Prostate gland (tissue), 2 donors: ENCODE data around the gene MRI1. TPM values are rescaled to one million over a fixed set of nuclear protein-coding genes. Genes with fewer than 3 reads are reported as not detected.

Experiments used
- DNase-seq: peaks from one replicate; pipeline ENCODE4 v3.0.0-alpha.2; 2019; ENCODE audit warnings: low spot score
- H3K27ac ChIP-seq, 2 donors: fragments of 200-600 bp; sonication (generic); 2 replicates each; pipeline ENCODE4 v1.5.1; 2017 to 2019
- H3K27me3 ChIP-seq: fragments of 200-600 bp; sonication (generic); replicated peaks from 2 replicates; pipeline ENCODE4 v1.5.1; 2019; ENCODE audit not compliant: insufficient read depth
- H3K36me3 ChIP-seq, 2 donors: fragments of 200-600 bp; sonication (generic); 1 replicate in 1 of 2; 2 replicates in 1 of 2; pipeline versions ENCODE4 v1.5.1 to v1.8.1; 2017 to 2019
- H3K4me1 ChIP-seq: fragments of 200-600 bp; sonication (generic); replicated peaks from 2 replicates; pipeline ENCODE4 v1.5.1; 2019
- H3K4me3 ChIP-seq, 2 donors: fragments of 200-600 bp; sonication (generic); 2 replicates each; pipeline ENCODE4 v1.5.1; 2017 to 2019
- H3K9me3 ChIP-seq: fragments of 200-600 bp; sonication (generic); 2 replicates; pipeline ENCODE4 v1.5.1; 2017
- POLR2A ChIP-seq: fragments of 450-650 bp; IDR thresholded peaks from one replicate; pipeline ENCODE4 v1.6.1; 2016; ENCODE audit warnings: antibody characterized with exemption, mild to moderate bottlenecking
- POLR2AphosphoS5 ChIP-seq: sonication (generic); formaldehyde crosslinking; IDR thresholded peaks from one replicate; pipeline ENCODE4 v1.6.1; 2017; ENCODE audit warnings: antibody characterized with exemption
- whole genome bisulfite sequencing: methylation state at CpG from one replicate; pipeline ENCODE4 v1.1.5; 2018; 5-methylcytosine and 5-hydroxymethylcytosine counted together
- intact Hi-C: fragments of 100-400 bp; cut with DNase I; formaldehyde crosslinking; loops from one replicate; pipeline ENCODE4 v1.14.2; 2022
- total RNA-seq, 2 donors: library from RNA; depleted of rRNA; stranded (reverse); fragments of >200 nt; gene quantifications; one replicate each; pipeline ENCODE4 v1.1.0, GENCODE V29; 2016
- TF ChIP-seq, protein P1 (sequence below), 4 experiments: fragments of 200-600 bp in 2 of 4; fragments of 450-650 bp in 2 of 4; sonication (generic) in 2 of 4; IDR thresholded peaks; 1 replicate in 3 of 4; 2 replicates in 1 of 4; pipeline ENCODE4 v1.5.1; 2016 to 2019; ENCODE audit warnings: antibody characterized with exemption in 4 of 4, mild to moderate bottlenecking in 2 of 4, moderate library complexity in 2 of 4

MRI1 gene
- total RNA-seq, 2 donors from 2014 or later = 62.7 to 64.5 TPM

GRCh38 chr19:13795595-13796300 lies 31.4 kb downstream of the MRI1 start:
- TF ChIP-seq POLR2A (no peak), POLR2AphosphoS5 (no peak)
- TF ChIP-seq, protein P1, sequence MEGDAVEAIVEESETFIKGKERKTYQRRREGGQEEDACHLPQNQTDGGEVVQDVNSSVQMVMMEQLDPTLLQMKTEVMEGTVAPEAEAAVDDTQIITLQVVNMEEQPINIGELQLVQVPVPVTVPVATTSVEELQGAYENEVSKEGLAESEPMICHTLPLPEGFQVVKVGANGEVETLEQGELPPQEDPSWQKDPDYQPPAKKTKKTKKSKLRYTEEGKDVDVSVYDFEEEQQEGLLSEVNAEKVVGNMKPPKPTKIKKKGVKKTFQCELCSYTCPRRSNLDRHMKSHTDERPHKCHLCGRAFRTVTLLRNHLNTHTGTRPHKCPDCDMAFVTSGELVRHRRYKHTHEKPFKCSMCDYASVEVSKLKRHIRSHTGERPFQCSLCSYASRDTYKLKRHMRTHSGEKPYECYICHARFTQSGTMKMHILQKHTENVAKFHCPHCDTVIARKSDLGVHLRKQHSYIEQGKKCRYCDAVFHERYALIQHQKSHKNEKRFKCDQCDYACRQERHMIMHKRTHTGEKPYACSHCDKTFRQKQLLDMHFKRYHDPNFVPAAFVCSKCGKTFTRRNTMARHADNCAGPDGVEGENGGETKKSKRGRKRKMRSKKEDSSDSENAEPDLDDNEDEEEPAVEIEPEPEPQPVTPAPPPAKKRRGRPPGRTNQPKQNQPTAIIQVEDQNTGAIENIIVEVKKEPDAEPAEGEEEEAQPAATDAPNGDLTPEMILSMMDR (IDR thresholded peaks at IDR 0.05) = no peak
- H3K27ac ChIP-seq = peak overlapping the region; percentile 92 to 93
- peak; percentile 29 for DNase-seq
- H3K4me1 ChIP-seq = peaks cover 9% of the 10 kb centered on the region
- no peaks in the 10 kb centered on the region for H3K36me3 ChIP-seq
- H3K9me3 ChIP-seq = no peaks in the 10 kb centered on the region
- no peaks in the 10 kb centered on the region for H3K27me3 ChIP-seq
- intact Hi-C loops = loop anchor here (5.0 kb wide), 1 partner anchor 42 kb away; no protein-coding TSS in a partner anchor
- WGBS = 5% methylated on average over 27 of the region's 42 CpGs
- H3K4me3 ChIP-seq = peak overlapping the region; percentile 92 to 96

- peak; percentile 52 for DNase-seq
These were observed 32.2 kb downstream of the MRI1 start for GRCh38 chr19:13796301-13797057.

DNA sequence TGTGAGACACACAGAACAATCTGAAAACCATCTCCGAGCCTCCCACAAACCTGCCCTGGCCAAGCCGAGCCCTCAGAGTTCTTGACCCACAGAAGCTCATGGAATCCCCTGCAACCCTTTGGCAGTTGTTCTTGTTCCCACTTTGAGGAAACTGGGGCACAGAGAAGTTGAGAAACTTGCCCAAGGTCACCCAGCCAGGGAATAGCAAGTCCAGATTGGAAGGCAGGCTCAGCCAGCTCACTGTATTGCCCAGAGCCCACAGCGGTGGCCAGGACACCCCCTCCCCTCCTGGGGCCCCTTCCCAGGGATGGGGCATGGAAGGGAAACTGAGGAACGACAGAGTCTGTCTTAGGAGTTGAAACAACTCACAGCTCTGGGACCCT lies 32.7 kb downstream of the MRI1 start:
- Histone ChIP-seq H3K9me3 (no peaks in the 10 kb centered on the region), H3K36me3 (no peaks in the 10 kb centered on the region), H3K27ac (peak overlapping the region; percentile 92 to 93), H3K27me3 (no peaks in the 10 kb centered on the region), H3K4me1 (peaks cover 9% of the 10 kb centered on the region), H3K4me3 (no peak overlapping the region)
- intact Hi-C loops = loop anchor here (5.0 kb wide), 1 partner anchor 40 kb away; no protein-coding TSS in a partner anchor
- TF ChIP-seq, protein P1 (IDR thresholded peaks at IDR 0.05) = no peak
- TF ChIP-seq POLR2A = no peak
- no peak for TF ChIP-seq POLR2AphosphoS5
- DNase-seq = no peak
- 60% methylated on average over 4 of the region's 4 CpGs for WGBS

More at GRCh38 chr19:13796301-13797057, 32.2 kb downstream of the MRI1 start:
- peaks cover 9% of the 10 kb centered on the region for H3K4me1 ChIP-seq
- peak overlapping the region; percentile 92 to 96 for H3K4me3 ChIP-seq
- intact Hi-C loops = loop anchor here (5.0 kb wide), 1 partner anchor 41 kb away; no protein-coding TSS in a partner anchor
- H3K9me3 ChIP-seq = no peaks in the 10 kb centered on the region
- 7% methylated on average over 12 of the region's 12 CpGs for WGBS
- TF ChIP-seq POLR2AphosphoS5 = peak; percentile 28
- peak; percentile 51 for TF ChIP-seq POLR2A
- TF ChIP-seq, protein P1 (IDR thresholded peaks at IDR 0.05) = no peak
- H3K27me3 ChIP-seq = no peaks in the 10 kb centered on the region
- H3K36me3 ChIP-seq = no peaks in the 10 kb centered on the region
- H3K27ac ChIP-seq = peak overlapping the region; percentile 92 to 93

DNA sequence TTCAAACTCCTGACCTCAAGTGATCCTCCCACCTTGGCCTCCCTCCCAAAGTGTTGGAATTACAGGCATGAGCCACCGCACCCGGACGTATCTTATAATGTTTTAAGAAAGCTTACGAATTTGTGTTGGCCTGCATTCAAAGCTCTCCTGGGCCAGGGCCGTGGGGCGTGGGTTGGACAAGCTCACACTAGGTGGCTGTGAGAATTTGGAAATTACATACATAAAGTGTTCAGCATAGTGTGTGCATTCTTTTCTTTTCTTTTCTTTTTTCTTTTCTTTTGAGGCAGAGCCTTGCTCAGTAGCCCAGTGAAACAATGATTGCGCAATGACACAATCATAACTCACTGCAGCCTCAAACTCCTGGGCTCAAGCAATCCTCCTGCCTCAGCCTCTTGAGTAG lies 33.5 kb downstream of the MRI1 start:
- Histone ChIP-seq H3K36me3 (no peaks in the 10 kb centered on the region), H3K27me3 (no peaks in the 10 kb centered on the region), H3K27ac (peak overlapping the region; percentile 92 to 93), H3K4me3 (no peak overlapping the region), H3K4me1 (peaks cover 9% of the 10 kb centered on the region), H3K9me3 (no peaks in the 10 kb centered on the region)
- peak; percentile 51 for DNase-seq
- intact Hi-C loops = loop anchor here (5.0 kb wide), 1 partner anchor 39 kb away; no protein-coding TSS in a partner anchor
- TF ChIP-seq, protein P1 (IDR thresholded peaks at IDR 0.05) = peak in 1 of 4 experiments; percentile 3
- peak; percentile 46 for TF ChIP-seq POLR2AphosphoS5
- peak; percentile 30 for TF ChIP-seq POLR2A
- 26% methylated on average over 7 of the region's 7 CpGs for WGBS
